Right lobe of liver (tissue), 4 donors: ENCODE results near the gene BOLA1.

Experiments
- POLR2A ChIP-seq: fragments of 450-650 bp; IDR thresholded peaks from one replicate; pipeline ENCODE4 v1.6.1; 2017; ENCODE audit warnings: antibody characterized with exemption, mild to moderate bottlenecking
- TF ChIP-seq, protein P1 (sequence below), 4 donors: fragments of 200-600 bp in 3 of 4; fragments of 450-650 bp in 1 of 4; IDR thresholded peaks; one replicate each; pipeline versions ENCODE4 v1.5.1 to v1.8.0; 2016 to 2022; ENCODE audit warnings: antibody characterized with exemption in 4 of 4, mild to moderate bottlenecking in 2 of 4
- donor health status: DM: no; HTN: no; CAD: no.
- donor health status: DM: no; HTN: no; CAD: no.
- donor health status: DM: no; HTN: yes; CAD: no.

DNA sequence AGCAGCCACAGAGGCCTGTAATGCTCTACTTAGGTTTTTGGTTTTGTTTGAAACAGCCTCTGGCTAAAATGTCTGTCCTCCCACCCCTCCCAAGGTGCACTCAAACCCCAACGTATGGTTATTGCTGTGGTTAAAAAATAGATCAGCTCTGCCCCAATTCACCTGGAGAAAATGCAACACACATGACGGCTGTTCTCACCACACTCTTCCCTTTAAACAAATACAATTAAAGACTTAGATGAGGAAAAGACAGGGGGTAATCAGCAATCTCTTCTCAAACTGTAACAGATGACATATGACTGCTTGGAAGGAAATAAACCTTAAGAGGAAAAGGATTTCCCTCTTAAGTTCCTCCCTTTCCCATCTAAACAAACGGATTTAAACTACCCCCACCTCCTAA lies 43.5 kb downstream of the BOLA1 start:
- TF ChIP-seq, protein P1, sequence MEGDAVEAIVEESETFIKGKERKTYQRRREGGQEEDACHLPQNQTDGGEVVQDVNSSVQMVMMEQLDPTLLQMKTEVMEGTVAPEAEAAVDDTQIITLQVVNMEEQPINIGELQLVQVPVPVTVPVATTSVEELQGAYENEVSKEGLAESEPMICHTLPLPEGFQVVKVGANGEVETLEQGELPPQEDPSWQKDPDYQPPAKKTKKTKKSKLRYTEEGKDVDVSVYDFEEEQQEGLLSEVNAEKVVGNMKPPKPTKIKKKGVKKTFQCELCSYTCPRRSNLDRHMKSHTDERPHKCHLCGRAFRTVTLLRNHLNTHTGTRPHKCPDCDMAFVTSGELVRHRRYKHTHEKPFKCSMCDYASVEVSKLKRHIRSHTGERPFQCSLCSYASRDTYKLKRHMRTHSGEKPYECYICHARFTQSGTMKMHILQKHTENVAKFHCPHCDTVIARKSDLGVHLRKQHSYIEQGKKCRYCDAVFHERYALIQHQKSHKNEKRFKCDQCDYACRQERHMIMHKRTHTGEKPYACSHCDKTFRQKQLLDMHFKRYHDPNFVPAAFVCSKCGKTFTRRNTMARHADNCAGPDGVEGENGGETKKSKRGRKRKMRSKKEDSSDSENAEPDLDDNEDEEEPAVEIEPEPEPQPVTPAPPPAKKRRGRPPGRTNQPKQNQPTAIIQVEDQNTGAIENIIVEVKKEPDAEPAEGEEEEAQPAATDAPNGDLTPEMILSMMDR (IDR thresholded peaks at IDR 0.05), result no peak
- TF ChIP-seq POLR2A, result no peak
